Adrenal gland (tissue), 5 donors: Measurements from ENCODE around the gene MAU2.

Source experiments
- POLR2A ChIP-seq, 2 donors: fragments of 450-650 bp; IDR thresholded peaks; one replicate each; pipeline ENCODE4 v1.6.1; 2017; ENCODE audit warnings: antibody characterized with exemption in 2 of 2, mild to moderate bottlenecking in 2 of 2, moderate library complexity in 1 of 2
- TF ChIP-seq, protein P1 (sequence below), 6 experiments: fragments of 450-650 bp in 4 of 6; fragments of 200-600 bp in 2 of 6; sonication (generic) in 1 of 6; IDR thresholded peaks; 1 replicate in 5 of 6; 2 replicates in 1 of 6; pipeline versions ENCODE4 v1.5.1 to v1.8.0; 2016 to 2021; ENCODE audit warnings: antibody characterized with exemption in 6 of 6, mild to moderate bottlenecking in 2 of 6, moderate library complexity in 1 of 6
- donor health status: DM: no; HTN: no; CAD: no.

DNA sequence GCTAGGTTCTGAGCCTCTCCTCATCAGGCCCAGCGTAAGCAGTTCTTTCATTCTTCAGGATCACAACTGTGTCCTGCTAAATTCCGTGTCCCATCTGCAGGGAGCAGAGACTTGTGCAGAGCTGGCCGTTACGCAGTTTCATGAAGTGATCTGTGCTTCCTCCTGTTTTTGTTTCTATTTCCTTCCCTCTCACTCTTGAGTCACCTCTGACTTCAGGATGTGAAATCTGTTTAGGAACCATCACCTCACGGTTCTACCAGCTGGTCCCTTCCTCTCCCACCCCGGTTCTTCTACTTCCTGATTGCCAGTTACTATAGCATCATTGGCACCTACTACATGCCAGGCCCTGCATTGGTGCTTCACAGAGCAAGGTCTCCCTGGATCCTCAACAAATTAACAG is 8.5 kb downstream of the MAU2 start:
- TF ChIP-seq, protein P1, sequence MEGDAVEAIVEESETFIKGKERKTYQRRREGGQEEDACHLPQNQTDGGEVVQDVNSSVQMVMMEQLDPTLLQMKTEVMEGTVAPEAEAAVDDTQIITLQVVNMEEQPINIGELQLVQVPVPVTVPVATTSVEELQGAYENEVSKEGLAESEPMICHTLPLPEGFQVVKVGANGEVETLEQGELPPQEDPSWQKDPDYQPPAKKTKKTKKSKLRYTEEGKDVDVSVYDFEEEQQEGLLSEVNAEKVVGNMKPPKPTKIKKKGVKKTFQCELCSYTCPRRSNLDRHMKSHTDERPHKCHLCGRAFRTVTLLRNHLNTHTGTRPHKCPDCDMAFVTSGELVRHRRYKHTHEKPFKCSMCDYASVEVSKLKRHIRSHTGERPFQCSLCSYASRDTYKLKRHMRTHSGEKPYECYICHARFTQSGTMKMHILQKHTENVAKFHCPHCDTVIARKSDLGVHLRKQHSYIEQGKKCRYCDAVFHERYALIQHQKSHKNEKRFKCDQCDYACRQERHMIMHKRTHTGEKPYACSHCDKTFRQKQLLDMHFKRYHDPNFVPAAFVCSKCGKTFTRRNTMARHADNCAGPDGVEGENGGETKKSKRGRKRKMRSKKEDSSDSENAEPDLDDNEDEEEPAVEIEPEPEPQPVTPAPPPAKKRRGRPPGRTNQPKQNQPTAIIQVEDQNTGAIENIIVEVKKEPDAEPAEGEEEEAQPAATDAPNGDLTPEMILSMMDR (IDR thresholded peaks at IDR 0.05): no peak
- TF ChIP-seq POLR2A (IDR thresholded peaks at IDR 0.05): no peak
